Suprapubic skin (tissue), 4 donors: ENCODE data around the gene XYLT1. TPM values are rescaled to one million over a fixed set of nuclear protein-coding genes. Genes with fewer than 3 reads are reported as not detected.

Experiments
- DNase-seq, 2 donors: peaks; one replicate each; pipeline ENCODE4 v3.0.0-alpha.2; 2019; ENCODE audit warnings: low spot score in 2 of 2
- H3K27ac ChIP-seq: fragments of 200-600 bp; sonication (generic); one replicate; pipeline ENCODE4 v1.5.1; 2019
- H3K27me3 ChIP-seq: fragments of 200-600 bp; sonication (generic); one replicate; pipeline ENCODE4 v1.5.1; 2019
- H3K36me3 ChIP-seq: fragments of 200-600 bp; sonication (generic); one replicate; pipeline ENCODE4 v1.5.1; 2019
- H3K4me1 ChIP-seq: fragments of 200-600 bp; sonication (generic); one replicate; pipeline ENCODE4 v1.5.1; 2019
- H3K4me3 ChIP-seq: fragments of 200-600 bp; sonication (generic); one replicate; pipeline ENCODE4 v1.5.1; 2019; ENCODE audit warnings: mild to moderate bottlenecking
- H3K9me3 ChIP-seq: fragments of 200-600 bp; sonication (generic); one replicate; pipeline ENCODE4 v1.5.1; 2019
- EP300 ChIP-seq: sonication (generic); formaldehyde crosslinking; IDR thresholded peaks from one replicate; pipeline ENCODE4 v1.6.1; 2017; ENCODE audit warnings: antibody characterized with exemption
- POLR2A ChIP-seq, 2 donors: fragments of 450-650 bp; IDR thresholded peaks; one replicate each; pipeline ENCODE4 v1.6.1; 2017; ENCODE audit warnings: antibody characterized with exemption in 2 of 2, mild to moderate bottlenecking in 2 of 2, moderate library complexity in 2 of 2
- POLR2AphosphoS5 ChIP-seq, 3 donors: sonication (generic); formaldehyde crosslinking; IDR thresholded peaks; one replicate each; pipeline ENCODE4 v1.6.1; 2017; ENCODE audit warnings: antibody characterized with exemption in 3 of 3
- WGBS: methylation state at CpG from one replicate; pipeline ENCODE4 v1.1.5; 2018; 5-methylcytosine and 5-hydroxymethylcytosine counted together
- total RNA-seq, 4 donors: library from RNA; depleted of rRNA; stranded (reverse); fragments of >200 nt; gene quantifications; one replicate each; pipeline ENCODE4 v1.1.0, GENCODE V29; 2016
- TF ChIP-seq, protein P1 (sequence below), 2 donors: fragments of 200-600 bp in 1 of 2; fragments of 450-650 bp in 1 of 2; sonication (generic) in 1 of 2; IDR thresholded peaks; one replicate each; pipeline ENCODE4 v1.5.1; 2016 to 2019; ENCODE audit warnings: antibody characterized with exemption in 2 of 2, mild to moderate bottlenecking in 1 of 2, moderate library complexity in 1 of 2

Gene XYLT1
- total RNA-seq, 4 donors from 2014 or later: 23.5 to 30.6 (median 25.7) TPM

DNA sequence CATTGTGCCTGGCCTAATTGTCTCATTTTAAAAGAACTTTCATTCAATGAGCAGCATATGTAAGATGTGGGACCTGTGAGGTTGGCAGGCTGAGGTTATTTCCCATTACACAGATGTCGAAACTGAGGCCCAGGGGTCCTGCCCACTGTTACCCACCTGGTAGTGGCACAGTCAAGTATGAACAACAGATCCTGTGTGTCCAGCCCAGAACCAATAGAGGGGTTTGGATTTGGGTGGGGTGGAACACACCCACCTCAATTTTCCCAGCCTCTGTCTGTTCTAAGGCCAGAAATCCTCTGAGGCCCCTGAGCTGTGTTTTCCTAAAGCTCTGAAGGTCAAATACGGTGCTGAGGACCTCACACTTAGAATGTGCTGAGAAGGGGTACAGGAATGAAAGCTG lies 179.5 kb downstream of the XYLT1 start:
- 100% methylated on average over 2 of the region's 2 CpGs for WGBS

DNA sequence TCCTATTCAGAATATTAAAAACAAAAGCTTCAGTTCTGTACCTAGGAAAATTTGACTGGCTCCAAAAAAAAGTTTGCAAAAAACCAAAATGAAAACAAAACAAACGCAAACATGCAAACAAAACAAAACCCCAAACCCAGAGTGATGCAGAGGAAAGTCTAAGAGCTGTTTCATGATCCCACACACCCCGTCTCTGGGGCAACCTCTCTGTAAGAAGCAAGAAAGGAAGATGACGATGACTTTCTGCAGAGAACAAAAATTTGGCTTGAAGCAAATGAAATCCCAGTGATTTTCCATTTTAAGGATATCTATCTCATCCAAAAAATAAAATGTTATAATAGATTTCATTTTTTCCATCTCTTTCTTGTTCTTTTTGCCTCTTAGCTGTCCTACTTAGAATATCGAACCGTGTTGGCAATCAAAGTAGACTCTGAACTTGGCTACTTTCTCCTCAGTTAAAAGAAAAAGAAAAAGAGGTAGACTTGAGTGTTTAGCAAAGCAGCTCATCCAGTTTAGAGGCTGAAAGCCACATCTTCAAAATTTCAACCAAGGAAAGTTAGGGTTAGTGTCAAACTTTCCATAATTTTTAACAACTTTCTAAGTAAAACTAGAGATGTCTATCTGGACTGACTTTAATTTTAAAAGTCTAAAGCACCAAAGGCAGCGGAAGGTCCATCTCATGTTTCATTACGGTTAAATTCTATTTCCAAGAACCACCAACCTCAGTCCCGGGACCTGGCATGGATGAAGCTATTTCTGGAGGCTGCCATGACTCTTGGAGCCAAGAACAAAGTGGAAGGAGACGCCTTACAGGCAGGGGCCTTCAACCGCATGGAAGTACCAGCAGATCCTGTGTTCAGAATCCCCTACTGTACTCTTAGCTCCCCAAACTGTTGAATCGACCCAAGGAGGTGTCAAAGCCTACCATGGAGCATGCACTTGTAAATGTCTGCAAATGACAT lies 180.8 kb downstream of the XYLT1 start:
- H3K4me1 ChIP-seq: no peaks in the 10 kb centered on the region
- WGBS: 69% methylated on average over 11 of the region's 11 CpGs
- H3K9me3 ChIP-seq: no peaks in the 10 kb centered on the region
- no peaks in the 10 kb centered on the region for H3K27me3 ChIP-seq
- no peak overlapping the region for H3K4me3 ChIP-seq
- no peaks in the 10 kb centered on the region for H3K36me3 ChIP-seq
- no peak for DNase-seq
- H3K27ac ChIP-seq: peak overlapping the region; percentile 23
- TF ChIP-seq EP300 (no peak), POLR2AphosphoS5 (IDR thresholded peaks at IDR 0.05) (no peak), POLR2A (IDR thresholded peaks at IDR 0.05) (no peak)
- TF ChIP-seq, protein P1, sequence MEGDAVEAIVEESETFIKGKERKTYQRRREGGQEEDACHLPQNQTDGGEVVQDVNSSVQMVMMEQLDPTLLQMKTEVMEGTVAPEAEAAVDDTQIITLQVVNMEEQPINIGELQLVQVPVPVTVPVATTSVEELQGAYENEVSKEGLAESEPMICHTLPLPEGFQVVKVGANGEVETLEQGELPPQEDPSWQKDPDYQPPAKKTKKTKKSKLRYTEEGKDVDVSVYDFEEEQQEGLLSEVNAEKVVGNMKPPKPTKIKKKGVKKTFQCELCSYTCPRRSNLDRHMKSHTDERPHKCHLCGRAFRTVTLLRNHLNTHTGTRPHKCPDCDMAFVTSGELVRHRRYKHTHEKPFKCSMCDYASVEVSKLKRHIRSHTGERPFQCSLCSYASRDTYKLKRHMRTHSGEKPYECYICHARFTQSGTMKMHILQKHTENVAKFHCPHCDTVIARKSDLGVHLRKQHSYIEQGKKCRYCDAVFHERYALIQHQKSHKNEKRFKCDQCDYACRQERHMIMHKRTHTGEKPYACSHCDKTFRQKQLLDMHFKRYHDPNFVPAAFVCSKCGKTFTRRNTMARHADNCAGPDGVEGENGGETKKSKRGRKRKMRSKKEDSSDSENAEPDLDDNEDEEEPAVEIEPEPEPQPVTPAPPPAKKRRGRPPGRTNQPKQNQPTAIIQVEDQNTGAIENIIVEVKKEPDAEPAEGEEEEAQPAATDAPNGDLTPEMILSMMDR (IDR thresholded peaks at IDR 0.05): no peak

More for the DNA sequence above, 179.5 kb downstream of the XYLT1 start:
- Histone ChIP-seq H3K4me1 (peaks cover 10% of the 10 kb centered on the region), H3K4me3 (no peak overlapping the region), H3K9me3 (no peaks in the 10 kb centered on the region), H3K27ac (no peak overlapping the region), H3K36me3 (no peaks in the 10 kb centered on the region), H3K27me3 (no peaks in the 10 kb centered on the region)
- no peak for TF ChIP-seq EP300
- TF ChIP-seq POLR2A (IDR thresholded peaks at IDR 0.05): no peak
- TF ChIP-seq POLR2AphosphoS5 (IDR thresholded peaks at IDR 0.05): no peak
- TF ChIP-seq, protein P1 (IDR thresholded peaks at IDR 0.05): no peak
- no peak for DNase-seq

DNA sequence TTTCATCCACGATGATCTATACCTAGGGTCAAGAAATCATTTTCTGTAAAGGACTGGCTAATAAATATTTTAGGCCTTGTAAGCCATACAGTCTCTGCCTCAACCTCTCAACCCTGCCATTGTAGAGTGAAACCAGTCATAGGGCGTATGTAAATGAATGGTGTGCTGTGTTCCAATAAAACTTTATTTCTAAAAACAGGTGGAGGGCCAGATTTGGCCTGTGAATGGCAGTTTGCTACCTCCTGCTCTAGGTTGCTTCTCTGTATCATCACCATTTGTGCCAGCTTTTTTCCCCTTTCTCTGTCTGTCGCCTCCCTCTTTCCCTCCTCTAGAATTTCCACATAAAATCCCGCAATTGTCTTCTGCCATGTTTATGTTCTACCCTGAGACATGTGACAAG lies 181.7 kb downstream of the XYLT1 start:
- no peak overlapping the region for H3K4me3 ChIP-seq
- no peaks in the 10 kb centered on the region for H3K4me1 ChIP-seq
- H3K9me3 ChIP-seq: no peaks in the 10 kb centered on the region
- no peak for DNase-seq
- no peaks in the 10 kb centered on the region for H3K27me3 ChIP-seq
- 98% methylated on average over 4 of the region's 4 CpGs for WGBS
- H3K36me3 ChIP-seq: no peaks in the 10 kb centered on the region
- H3K27ac ChIP-seq: no peak overlapping the region
- TF ChIP-seq POLR2A (IDR thresholded peaks at IDR 0.05) (no peak), EP300 (no peak)

DNA sequence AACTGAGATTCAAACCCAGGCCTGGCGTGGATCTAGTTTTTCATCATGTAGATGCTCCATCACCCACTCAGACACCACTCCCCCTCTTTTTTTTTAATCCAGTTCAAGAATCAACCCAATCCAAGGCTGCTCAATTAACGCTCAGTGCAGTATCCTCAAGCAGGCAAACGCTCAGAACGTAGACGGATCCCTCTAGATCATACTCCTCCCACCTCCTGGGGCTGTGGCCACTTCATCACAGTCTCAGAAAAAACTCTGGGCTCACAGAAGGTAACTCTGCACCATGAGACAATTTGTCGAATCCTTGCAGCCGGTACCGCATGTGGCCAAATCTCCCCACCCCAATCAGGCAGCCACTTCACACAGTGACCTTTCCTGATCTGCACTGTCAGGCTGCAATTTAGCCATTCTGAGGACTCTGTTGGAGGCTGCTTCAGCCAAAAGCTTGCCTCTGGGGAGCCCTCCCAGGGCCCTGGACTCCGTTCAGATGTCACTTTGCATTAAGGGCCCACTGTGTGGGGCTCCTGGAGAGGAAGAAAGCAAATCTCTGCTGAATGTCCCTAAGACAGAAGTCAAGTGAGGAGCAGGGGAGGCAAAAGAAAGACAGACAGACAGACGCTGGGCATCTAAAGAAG lies 183.5 kb downstream of the XYLT1 start:
- H3K36me3 ChIP-seq: no peaks in the 10 kb centered on the region
- no peak overlapping the region for H3K27ac ChIP-seq
- H3K4me1 ChIP-seq: no peaks in the 10 kb centered on the region
- no peaks in the 10 kb centered on the region for H3K9me3 ChIP-seq
- no peaks in the 10 kb centered on the region for H3K27me3 ChIP-seq
- 71% methylated on average over 10 of the region's 10 CpGs for WGBS
- no peak for TF ChIP-seq POLR2A (IDR thresholded peaks at IDR 0.05)
- no peak overlapping the region for H3K4me3 ChIP-seq
- no peak for DNase-seq

DNA sequence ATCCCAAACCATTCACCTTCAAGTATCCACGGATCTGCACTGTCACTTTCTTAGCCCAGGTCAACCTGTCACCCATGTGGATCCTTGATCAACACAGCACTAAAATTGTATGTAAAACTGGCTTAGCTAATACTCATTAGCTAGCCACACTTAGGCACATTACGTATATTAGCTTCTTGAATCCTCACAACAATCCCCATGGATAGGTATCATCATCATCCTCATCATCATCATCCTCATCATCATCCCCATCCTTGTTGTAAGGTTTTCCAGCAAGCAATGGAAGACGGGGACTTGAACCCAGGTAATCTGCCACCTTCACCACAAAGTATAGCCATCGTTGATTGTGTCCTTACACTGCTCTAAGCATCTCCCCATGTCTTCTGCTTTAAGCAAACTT lies 184.3 kb downstream of the XYLT1 start:
- Histone ChIP-seq H3K36me3 (no peaks in the 10 kb centered on the region), H3K27me3 (no peaks in the 10 kb centered on the region), H3K9me3 (no peaks in the 10 kb centered on the region), H3K4me3 (no peak overlapping the region), H3K27ac (no peak overlapping the region), H3K4me1 (no peaks in the 10 kb centered on the region)
- DNase-seq: no peak
- TF ChIP-seq EP300: no peak
- no peak for TF ChIP-seq POLR2A (IDR thresholded peaks at IDR 0.05)
- TF ChIP-seq, protein P1 (IDR thresholded peaks at IDR 0.05): no peak
- TF ChIP-seq POLR2AphosphoS5 (IDR thresholded peaks at IDR 0.05): no peak
- WGBS: 95% methylated on average over 4 of the region's 4 CpGs

DNA sequence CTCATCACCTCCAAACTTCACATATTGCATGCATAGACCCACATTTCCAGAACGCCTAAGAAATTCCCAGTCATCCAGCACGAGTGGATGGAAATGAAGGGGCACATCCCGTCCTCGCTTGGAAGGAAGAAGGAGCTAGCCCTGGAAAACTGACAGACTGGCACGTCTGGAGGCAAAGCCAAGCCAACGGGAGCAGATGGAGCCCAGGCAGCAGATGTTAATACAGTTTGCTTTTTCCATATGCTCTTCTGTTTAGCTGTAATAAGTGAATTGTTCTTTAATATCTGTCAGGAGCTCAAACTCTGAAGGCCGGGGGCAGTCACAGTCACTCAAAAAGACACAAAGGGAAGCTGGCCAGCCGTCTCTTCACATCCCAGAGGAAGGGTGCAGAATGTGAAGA lies 187.7 kb downstream of the XYLT1 start:
- no peaks in the 10 kb centered on the region for H3K27me3 ChIP-seq
- no peak overlapping the region for H3K27ac ChIP-seq
- no peaks in the 10 kb centered on the region for H3K4me1 ChIP-seq
- WGBS: 65% methylated on average over 8 of the region's 8 CpGs
- H3K9me3 ChIP-seq: no peaks in the 10 kb centered on the region
- no peaks in the 10 kb centered on the region for H3K36me3 ChIP-seq
- TF ChIP-seq POLR2AphosphoS5 (IDR thresholded peaks at IDR 0.05): no peak
- TF ChIP-seq, protein P1 (IDR thresholded peaks at IDR 0.05): no peak
- no peak for TF ChIP-seq EP300
- no peak for TF ChIP-seq POLR2A (IDR thresholded peaks at IDR 0.05)
- H3K4me3 ChIP-seq: no peak overlapping the region
- DNase-seq: no peak
